Activated CD4-positive, alpha-beta T cell treated with anti-CD3 and anti-CD28 coated beads, Interleukin-2, amount 50 U/mL, for 16 hours (primary cell): ENCODE results near the gene ALPP.
"Not testable (repeated sequence)": the region's sequence is repeated elsewhere in the genome, so short reads cannot be mapped to it uniquely, and the experiment has no call there.

Source experiments
- DNase-seq: peaks from one replicate; pipeline ENCODE4 v3.0.0-alpha.2; 2020

Gene ALPP

DNA sequence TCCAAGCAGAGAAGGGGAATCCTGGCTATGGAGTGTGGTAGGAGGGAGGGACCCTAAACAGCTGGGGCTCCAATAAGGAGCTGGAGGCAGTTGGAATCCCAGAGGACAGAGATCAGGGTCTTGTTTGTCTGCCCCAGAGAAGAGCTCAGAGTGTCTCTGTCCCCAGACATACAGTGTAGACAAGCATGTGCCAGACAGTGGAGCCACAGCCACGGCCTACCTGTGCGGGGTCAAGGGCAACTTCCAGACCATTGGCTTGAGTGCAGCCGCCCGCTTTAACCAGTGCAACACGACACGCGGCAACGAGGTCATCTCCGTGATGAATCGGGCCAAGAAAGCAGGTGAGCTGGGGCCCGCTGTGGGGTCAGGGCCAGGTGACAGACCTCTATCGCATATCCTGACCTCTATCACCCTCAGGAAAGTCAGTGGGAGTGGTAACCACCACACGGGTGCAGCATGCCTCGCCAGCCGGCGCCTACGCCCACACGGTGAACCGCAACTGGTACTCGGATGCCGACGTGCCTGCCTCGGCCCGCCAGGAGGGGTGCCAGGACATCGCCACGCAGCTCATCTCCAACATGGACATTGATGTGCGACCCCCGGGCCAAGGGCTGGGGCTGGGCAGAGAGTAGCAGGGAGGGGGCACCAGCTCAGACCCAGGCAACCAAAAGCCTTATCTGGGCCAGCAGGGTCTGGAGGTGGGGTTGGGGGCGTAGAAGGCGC lies 29.0 kb downstream of the ALPP start:
- not testable (repeated sequence) for DNase-seq

DNA sequence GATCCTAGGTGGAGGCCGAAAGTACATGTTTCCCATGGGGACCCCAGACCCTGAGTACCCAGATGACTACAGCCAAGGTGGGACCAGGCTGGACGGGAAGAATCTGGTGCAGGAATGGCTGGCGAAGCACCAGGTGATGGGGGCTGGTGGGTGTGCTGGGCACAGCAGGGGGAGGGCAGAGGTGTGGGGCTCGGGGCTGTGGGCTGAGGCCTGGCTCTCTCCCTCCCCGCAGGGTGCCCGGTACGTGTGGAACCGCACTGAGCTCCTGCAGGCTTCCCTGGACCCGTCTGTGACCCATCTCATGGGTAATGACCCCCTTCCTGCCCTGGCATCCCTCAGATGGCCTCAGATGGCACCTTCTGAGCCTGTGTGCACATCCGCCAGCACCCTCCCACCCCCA lies 29.7 kb downstream of the ALPP start:
- not testable (repeated sequence) for DNase-seq

DNA sequence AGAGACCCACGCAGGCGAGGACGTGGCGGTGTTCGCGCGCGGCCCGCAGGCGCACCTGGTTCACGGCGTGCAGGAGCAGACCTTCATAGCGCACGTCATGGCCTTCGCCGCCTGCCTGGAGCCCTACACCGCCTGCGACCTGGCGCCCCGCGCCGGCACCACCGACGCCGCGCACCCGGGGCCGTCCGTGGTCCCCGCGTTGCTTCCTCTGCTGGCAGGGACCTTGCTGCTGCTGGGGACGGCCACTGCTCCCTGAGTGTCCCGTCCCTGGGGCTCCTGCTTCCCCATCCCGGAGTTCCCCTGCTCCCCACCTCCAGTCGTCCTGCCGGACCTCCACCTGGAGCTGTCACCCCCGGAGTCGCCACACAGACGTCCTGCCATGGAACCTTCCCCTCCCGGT lies 31.1 kb downstream of the ALPP start:
- DNase-seq: not testable (repeated sequence)

DNA sequence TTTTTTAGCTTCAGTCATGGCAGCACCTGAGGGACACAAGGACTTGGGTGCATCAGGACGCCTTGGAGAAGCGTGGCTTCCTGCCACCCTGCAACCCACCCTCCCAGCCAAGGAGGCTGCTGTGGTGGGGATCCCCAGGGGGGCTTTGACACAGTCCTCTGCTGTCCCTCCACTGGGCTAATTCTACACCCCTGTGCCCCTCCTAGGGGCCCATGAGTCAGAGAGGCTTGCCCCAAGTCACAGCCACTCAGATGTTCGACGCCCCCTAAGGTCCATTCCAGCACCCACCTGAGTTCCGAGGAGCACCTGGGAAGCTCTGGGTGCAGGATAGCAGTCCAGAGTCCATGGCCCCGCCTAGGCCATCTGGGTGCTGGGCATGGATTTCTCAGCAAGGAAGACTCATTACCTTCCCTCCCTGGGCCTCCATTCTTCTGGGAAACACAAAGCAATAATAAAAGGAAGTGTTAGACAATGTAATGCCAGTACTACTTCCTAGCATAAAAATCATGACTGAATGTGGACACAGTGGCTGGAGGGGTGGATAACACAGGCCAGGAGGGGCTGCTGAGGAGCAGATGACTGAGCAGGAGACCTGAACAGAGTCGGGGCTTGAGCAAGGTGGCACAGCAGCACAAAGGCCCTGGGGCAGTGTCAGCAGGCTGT lies 31.8 kb downstream of the ALPP start:
- no peak for DNase-seq

DNA sequence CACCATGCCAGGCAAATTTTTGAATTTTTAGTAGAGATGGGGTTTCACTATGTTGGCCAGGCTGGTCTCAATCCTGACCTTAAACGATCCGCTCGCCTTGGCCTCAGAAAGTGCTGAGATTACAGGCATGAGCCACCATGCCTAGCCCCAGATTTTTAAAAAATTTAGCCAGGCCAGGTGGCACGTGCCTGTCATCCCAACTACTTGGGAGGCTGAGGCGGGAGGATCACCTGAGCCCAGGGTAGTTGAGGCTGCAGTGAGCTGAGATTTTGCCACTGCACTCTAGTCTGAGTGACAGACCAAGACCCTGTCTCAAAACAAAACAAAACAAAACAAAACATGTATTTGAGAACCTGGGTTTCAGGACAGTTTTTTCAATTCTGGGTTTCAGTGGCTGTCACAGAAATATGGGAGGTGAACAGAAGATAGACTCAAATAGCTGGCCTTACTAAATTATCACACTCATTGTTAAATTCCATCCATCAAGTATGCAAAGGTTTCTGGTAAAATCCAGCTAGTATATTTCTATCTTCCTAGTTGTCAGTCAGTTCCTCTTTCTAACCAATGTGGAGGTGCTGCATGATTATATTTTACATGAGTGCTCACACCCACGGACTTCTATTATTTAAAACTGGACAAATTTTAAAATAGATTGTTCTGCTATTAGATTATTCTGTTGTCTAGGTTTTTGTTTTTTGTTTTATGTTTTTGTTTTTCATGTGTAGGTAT lies 33.5 kb downstream of the ALPP start:
- no peak for DNase-seq

DNA sequence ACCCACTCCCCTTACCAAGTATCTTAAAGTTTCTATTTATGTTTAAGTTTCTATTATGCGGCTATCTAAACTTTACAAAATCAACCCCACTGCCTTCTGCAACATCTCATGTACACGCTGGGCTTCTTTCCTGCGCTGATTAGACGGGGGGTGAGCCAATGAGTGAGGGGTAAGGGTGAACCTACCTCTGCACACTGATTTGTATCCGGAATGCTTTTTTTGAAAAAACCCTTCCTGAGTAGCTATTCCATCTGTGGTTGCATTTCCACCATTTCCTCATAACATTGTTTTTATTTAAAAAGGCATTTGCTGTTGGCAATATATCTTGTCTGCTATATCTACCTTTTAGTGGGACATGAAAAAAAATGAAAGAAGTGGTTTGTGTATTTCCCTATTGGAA lies 34.4 kb downstream of the ALPP start:
- no peak for DNase-seq

DNA sequence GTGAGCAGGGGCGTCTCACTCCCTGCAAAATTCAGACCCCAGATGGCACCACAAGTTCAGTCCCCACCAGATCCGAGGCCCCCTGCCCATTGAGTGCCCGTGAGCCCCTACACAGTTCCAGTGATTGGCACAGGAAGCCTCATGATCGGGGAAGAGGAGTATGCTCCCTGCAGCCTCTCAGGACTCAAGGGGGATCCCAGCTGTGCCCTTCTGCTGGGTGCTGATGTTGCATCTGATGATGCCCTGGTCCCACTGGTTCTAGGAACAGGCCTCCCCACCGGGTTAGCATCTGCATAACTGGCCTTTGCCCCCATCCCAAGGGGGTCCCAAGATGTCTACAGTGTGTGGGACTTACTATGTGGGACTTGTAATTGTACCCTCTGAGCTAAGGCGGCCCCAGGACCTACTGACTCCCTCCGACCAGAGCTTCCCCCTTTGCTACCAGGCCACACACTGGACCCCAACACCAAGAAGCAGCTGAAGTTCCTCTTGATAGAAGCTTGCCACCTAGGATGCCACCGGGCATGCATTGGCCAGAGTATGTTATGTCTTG lies 36.7 kb downstream of the ALPP start:
- DNase-seq: no peak

DNA sequence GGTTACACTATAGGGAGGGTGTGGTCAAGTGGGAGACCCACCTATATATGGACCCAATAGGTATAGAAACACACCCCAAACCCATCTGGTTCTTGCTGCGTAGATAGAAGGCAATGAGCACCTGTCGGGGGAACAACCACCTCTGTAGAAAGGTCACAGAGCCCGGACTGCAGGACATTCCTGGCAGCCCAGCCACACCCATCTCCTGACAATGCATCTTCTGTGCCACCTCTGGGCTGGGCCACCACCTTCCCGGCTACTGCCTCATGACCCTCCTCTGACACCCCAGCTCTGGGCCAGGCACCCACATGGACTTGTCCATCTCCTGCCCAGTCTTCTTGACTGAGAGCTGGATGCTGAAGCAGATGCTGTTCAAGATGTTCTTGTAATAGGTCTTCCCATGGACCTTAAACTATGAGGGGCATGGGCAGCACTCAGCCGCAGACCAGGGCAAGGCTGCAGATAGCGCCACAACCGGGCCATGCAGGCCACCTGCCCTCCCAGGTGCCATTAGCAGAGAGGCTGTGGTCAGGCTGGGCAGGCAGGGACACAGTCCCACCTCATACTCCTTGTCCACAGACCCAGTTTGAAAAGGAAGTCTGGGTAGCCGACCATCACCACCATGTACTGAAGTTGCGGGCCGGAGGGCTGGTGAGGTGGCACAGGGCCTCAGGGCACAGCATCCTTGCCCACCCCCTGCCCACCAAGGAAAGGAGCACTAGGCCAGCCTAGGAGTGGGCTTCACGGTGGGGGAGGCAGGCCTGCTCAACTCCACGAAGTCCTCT lies 37.4 kb downstream of the ALPP start:
- no peak for DNase-seq

DNA sequence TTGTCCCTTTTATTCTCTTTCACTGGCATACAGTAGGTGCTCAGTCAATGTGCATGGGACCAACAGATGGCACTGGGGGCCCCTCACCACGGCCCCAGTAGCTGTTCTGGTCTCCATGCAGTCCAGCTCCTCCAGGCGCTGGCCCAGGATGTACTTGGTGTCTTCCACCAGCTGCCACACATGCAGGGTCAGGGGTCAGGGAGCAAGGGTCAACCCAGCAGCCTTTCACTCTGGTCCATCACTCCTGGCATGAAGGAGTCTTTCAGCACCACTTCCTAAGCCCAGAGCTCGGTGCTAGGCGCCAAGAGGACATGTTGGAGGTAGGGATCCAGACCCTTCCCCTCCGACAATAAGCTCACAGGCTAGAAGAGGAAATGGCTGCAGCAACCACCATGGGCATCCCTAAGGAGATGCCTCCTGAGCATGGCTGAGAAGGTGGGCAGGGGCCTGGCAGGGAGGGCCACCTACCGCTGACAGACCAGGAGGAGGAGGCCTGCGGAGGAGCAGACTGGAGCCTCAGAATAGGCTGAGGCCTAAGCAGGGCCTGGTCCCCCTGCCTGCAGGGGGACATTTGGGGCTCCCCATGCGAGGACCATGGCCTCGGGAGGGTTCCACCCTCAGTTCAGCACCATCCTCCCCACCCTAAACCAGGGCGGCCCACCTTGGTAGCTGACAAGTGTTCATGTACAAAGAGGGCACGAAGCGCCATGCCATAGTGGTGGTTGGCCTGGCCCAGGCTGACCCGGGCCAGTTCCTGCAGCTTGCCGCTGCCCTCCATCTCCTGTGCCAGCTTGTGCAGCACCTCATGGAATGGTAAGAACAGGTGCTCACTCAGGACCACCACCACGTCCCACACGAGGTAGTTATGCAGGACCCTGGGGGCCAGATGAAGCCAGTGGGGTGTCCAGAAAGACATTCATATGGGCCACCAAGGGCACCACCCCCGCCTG lies 38.2 kb downstream of the ALPP start:
- DNase-seq: no peak

DNA sequence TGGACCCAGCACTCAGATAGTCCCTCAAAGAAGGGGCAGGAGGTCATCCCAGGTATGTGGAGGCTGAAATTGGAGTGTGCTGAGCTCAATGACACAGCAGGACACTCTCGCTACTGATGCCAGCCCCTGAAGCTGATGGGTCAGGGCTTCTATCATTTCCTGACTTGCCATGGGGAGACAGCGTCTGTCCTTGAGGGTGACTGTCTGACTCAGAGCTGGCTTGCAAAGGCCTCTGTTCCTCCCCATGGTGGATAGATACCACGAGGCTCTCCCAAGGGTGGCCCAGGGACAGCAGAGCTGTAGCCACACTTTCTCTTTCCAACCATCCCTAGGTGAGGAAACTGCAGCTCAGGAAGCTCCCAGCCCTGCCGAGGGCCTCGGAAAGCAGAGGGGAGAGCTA lies 38.9 kb downstream of the ALPP start:
- no peak for DNase-seq

DNA sequence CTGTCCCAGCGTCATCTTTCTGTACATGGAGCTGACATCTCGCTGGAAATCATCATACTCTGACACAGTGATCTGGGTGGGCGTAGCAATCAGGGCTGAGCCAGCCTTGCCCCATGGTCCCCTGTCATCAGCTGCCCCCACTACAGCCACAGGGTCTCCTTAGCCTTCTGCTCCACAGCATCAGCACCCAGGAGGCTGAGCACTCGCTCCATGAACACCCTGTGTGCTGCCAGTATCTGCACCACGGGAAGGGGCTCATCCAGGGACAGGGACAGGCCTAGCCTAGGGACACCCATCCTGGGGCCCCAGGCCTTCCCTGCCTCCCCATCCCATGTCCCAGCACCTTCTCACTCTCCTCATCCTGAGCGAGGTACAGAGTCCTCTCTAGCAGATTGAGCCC lies 39.5 kb downstream of the ALPP start:
- DNase-seq: no peak

DNA sequence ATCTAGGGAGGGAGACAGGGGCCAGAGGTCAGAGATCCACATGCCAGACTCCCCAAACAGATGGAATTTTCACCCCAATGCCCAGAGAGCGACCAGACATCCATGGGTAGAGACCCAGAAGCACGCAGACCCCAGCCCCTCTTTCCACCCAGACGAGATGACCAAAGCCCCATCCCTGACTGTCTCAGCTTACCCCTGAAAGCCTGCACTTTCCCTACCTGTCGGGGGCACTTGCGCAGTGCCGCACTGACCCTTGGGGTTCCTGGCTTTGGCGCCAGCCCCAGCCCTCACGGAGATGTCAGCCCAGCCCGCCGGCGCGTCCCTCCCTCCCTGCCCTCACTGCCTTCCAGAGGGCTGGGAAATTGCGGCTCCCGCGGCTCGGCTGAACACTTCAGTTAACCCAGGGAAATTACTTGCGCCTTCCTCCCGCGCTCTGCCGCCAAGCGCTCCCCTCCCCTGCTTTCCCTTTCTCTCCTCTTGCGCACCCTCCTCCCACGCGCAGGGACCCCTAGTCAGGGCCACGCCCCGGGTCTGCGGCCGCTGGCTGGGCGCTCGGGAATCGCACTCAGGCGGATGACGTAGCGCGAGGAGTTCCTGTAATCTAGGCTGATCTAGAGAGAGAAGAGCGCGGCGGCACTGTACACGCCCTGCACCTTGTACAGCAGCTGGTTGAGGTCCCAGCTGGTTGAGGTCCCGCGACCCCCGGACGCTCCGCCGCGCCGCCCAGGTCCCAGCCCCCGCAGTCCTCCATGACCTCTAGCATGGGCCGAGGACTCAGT lies 40.1 kb downstream of the ALPP start:
- DNase-seq: no peak

DNA sequence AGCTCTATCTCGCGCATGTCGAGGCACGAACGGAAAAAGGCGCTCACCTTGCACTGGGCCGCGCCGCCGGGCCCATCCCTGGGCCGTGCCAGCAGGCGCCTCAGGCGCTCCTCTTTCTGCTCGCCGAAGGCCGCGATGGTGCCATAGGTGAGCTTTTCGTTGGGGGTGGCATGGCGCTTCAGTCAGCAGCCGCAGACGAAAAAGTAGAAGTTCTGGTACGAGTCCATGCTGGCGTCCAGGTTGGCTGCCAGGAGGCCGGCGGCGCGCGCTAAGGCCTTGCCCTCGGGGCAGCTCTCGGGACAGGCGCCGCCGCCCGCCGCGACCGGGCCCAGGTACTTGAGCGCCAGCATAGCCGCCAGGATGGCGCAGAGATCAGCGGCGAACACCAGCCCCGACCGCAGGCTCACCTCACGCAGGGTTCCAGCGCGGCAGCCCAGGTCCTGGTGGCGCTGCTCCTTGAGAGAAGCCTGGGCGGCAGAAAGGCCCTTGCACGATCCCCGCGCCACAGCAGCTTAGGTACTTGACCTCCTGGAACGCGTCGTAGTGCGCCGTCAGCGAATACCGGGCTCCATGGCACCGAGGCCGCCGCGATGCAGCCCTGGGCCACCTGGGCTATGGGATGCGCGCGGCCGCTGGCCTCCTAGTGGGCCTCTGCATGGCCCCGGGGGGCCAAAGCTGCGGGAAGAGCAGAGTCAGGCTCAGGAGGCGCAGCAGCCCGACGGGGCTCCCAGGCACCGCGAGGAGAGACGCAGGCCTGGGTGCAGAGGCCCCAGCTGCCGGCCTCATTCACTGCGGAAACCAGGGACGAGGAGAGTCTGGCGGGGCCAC lies 40.9 kb downstream of the ALPP start:
- DNase-seq: no peak

DNA sequence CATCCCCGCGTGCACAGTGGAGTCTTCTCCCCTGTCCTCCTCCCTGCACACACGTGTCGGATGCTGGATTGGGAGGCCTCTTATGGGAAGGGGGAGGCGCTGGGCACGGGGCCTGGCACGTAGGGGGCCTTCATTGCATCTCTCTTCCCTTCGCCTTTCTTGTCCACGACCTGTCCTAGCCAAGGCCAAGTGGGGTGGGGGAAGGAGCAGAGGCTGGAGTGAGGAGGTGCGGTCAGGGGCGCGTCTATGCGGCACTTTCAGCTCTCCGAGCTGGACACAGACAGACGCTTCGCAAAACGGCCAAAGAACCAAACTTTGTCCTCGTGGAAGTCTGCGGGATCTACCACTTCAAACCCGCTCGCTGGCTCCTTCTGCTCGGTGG lies 41.5 kb downstream of the ALPP start:
- DNase-seq: no peak

DNA sequence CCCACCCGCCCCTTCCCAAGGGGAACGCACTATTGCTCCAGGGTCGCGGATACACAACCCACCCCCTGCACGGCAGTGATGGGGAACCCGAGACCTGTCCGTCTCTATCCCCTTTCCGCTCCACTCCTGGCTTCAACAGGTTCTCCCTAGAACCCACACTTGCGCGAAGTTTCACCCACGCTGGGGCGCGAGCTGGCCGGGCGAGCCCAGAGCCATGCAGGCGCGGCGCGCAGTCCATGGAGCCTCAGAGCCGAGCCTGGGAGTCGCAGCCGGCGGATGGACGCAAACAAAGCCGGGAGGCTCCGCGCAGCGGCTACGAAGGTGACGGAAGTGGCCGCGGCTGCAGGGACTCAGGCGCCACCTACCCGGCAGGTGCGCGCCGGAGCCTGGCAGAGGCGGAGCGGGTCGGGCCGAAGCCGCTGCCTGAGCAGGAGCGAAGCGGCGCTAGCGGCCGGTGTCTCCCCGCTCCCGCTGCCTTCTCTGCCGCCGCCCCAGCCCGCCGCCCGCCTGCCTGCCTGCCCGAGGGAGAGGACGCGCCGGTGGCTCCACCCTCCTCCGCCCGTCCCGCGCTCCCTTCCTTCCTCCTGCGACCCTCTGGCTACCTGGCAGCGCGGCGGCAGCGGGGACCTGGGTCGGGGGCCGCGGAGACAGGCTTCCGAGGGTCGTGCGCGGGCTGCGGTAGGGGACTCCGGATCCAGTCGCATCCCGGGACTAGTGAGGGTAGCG lies 42.1 kb downstream of the ALPP start:
- peak; percentile 18 for DNase-seq

DNA sequence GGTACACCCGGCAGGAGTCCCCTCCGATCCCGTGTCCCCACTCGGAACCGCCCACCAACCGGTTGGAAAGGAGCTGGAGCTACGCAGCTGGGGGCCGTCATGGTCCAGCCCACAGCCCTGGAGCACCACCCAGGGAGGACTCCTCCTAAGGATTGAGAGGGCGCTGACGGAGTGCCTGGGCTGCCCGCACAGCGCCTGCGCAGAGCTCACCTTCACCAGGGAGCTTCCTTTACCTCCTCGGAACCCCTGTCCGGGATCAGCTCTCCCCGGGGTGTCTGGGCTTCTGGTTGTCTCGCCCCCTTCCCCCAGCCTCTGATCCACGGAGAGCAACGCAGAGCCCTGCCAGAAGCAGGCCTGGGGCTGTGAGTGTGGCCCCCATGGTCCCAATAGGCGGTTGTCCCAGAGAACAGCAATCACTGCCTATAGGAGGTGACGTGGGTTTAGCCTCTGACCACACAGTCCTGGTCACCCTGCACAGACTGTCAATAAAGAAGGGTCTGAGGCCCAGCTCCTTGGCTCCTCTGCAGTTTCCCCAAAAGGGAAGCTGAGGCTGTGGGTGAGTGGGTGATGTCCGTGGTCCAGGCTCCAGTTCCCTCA lies 42.7 kb downstream of the ALPP start:
- no peak for DNase-seq

DNA sequence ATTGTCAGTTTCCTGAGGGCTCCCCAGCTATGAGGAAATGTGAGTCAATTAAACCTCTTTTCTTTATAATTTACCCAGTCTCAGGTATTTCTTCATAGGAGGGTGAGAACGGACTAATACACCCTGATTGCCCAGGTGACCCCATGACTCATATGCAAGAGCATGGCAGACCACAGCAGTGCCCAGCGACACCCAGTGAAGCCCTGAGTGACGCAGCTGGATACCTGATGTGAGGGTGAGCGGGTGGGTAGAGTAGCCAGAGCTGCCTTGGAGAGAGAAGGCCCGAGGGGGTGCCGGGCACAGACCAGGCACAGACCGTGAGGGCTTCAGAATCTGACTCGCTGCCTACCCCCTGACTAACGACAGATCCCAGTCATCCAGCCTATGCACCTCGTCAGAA lies 43.5 kb downstream of the ALPP start:
- DNase-seq: no peak

DNA sequence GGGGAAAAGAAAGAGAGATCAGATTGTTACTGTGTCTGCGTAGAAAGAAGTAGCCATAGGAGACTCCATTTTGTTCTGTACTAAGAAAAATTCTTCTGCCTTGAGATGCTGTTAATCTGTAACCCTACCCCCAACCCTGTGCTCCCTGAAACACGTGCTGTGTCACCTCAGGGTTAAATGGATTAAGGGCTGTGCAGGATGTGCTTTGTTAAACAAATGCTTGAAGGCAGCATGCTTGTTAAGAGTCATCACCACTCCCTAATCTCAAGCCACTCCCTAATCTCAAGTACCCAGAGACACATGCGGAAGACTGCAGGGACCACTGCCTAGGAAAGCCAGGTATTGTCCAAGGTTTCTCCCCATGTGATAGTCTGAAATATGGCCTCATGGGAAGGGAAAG lies 44.4 kb downstream of the ALPP start:
- not testable (repeated sequence) for DNase-seq

DNA sequence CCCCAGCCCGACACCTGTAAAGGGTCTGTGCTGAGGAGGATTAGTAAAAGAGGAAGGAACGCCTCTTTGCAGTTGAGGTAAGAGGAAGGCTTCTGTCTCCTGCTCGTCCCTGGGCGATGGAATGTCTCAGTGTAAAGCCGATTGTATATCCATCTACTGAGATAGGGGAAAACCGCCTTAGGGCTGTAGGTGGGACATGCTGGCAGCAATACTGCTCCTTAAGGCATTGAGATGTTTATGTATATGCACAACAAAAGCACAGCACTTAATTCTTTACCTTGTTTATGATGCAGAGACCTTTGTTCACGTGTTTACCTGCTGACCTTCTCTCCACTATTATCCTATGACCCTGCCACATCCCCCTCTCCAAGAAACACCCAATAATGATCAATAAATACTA lies 44.9 kb downstream of the ALPP start:
- DNase-seq: not testable (repeated sequence)
